GM18951 (cell line): ENCODE results near the gene SPINDOC.

Source experiments
- POLR2A ChIP-seq: IDR thresholded peaks from 4 replicates; pipeline ENCODE4 v1.6.1; 2011; ENCODE audit warnings: mild to moderate bottlenecking; ENCODE audit not compliant: insufficient read length, insufficient read depth; ENCODE audit errors: extremely low read depth
- in situ Hi-C: fragments of 300-500 bp; cut with MboI; formaldehyde crosslinking; loops from one replicate; pipeline ENCODE4 v1.12.0; 2022; ENCODE audit warnings: low sequenced_read_pairs, mixed read lengths, inconsistent platforms; ENCODE audit not compliant: unreplicated experiment

The SPINDOC gene

DNA sequence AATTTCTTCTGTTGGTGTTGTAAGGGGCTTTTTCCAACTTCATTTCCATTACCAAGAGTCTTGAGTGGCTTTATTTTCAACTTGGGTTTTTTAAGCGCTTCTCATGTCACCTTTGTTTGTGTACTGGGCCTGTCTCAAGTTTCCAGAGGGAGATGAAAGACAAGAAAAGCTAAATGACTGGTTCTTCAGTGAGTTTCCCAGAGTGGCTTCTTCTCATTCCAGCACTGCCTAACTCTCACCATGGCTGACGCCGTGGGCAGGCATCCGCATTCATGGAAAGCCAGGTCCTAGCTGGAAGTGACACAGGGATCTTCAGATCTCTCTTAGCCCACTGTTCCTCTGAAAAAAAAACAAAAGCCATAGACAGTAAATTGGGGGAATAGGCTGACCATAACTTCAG lies 54.3 kb downstream of the SPINDOC start:
- TF ChIP-seq POLR2A = no peak
- in situ Hi-C loops = no loop called here

GRCh38 chr11:63868399-63869064 lies 55.3 kb downstream of the SPINDOC start:
- in situ Hi-C loops = no loop called here
- TF ChIP-seq POLR2A = no peak

DNA sequence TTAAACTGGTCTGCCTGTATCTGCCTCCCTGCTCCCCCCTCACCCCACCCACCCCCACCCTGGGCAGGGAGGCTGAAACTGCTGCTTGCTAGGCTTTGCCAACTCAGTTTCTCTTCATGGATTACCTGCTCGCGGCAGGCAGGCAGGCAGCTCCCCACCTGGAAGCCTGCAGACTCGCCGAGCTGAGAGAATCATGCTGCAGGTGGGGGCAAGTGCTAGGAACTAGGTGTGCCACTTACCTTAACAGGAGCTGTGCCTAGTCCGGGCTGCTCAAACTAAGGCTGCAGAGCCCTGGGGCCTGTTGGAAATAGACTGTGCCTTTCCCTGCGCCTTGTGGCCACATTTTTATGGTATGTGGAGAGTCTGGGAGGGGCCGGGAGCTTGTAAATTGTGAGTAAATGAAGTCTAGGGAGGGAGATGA lies 55.9 kb downstream of the SPINDOC start:
- in situ Hi-C loops = no loop called here
- TF ChIP-seq POLR2A = no peak

DNA sequence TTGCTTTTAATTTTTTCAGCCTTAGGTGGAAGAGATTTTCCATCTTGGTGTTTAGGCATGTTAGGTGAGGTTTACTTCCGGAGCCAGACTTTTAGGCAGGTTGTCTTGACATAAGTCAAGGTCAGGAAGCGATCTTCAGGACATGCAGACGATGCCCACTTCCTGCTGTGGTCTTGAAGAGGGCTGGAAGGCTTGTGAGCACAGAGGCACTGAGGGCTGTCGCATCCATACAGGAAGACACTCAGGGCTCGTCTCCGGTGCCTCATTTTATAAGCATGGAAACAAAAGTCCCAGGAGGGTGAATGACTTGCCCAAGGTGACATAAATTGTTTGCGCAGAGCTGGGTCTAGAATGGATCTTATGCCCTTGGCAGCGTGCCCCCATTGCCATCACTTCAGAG lies 56.4 kb downstream of the SPINDOC start:
- in situ Hi-C loops = no loop called here
- TF ChIP-seq POLR2A = no peak

- in situ Hi-C loops = no loop called here
- no peak for TF ChIP-seq POLR2A
Observed at GRCh38 chr11:63870351-63871140, 57.3 kb downstream of the SPINDOC start.

GRCh38 chr11:63871962-63872799 lies 58.9 kb downstream of the SPINDOC start:
- TF ChIP-seq POLR2A = no peak
- in situ Hi-C loops = no loop called here

GRCh38 chr11:63872800-63873197 lies 59.5 kb downstream of the SPINDOC start:
- in situ Hi-C loops = no loop called here
- no peak for TF ChIP-seq POLR2A

DNA sequence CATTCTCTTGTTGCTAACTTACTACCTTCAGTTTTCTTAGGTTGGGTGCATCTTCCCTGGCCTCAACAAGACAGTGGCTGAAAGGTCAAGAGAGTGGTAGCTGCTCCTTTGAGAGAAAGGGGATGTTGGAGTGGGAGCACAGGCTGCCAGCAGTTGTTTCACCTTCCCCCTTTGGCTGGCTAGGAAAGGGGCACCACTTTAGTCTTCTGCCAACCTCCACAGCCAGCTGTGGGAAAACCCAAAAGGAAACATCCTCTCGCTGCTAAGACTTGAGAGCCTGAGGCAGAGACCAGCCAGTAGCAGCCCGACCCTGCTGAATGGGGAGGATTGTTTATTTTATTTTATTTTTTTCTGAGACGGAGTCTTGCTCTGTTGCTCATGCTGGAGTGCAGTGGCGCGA lies 60.1 kb downstream of the SPINDOC start:
- in situ Hi-C loops = no loop called here
- TF ChIP-seq POLR2A = no peak

DNA sequence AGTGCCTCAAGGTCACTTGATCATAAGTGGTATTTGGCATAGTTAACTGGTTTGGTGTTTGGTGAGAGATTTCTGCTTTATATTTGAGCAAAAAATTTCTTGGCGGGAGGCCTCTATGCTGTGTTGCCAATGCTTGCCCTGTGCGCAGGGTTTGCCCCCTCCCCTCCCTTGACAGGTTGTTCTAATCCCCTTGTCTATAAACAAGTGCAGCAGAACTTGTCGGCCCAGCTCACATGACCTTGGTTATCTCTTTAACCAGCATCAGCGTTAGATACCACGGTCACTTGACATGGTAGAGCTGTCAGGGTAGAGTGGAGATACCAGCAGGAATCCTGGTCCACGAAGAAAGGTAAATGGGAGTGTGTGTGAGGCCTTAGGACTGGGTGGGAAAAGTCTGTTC lies 61.3 kb downstream of the SPINDOC start:
- in situ Hi-C loops = no loop called here
- no peak for TF ChIP-seq POLR2A

- no peak for TF ChIP-seq POLR2A
- in situ Hi-C loops = no loop called here
Observed at GRCh38 chr11:63875506-63876065, 62.3 kb downstream of the SPINDOC start.

GRCh38 chr11:63876616-63877015 lies 63.4 kb downstream of the SPINDOC start:
- TF ChIP-seq POLR2A = no peak

More at GRCh38 chr11:63876616-63877015, 63.4 kb downstream of the SPINDOC start:
- in situ Hi-C loops = no loop called here
